Endothelial cell of umbilical vein (primary cell): ENCODE results near the gene MCU. TPM values are rescaled to one million over a fixed set of nuclear protein-coding genes. Genes with fewer than 3 reads are reported as not detected.

Experiments
- BruUV-seq: library from RNA; stranded (reverse); fragments of 400-500 nt; replicated peaks from 2 replicates; lab custom pipeline; 2021; lab: Mats Ljungman, UMichigan
- CTCF ChIA-PET: fragments of 300-600, 350-600 bp; sonication (Branson Sonifier 250); formaldehyde crosslinking; loops from one replicate; lab custom pipeline; 2021; ENCODE audit warnings: antibody characterized with exemption, inconsistent platforms; lab: Charles Lee
- POLR2A ChIA-PET: fragments of 300-600, 350-600 bp; sonication (Branson Sonifier 250); formaldehyde crosslinking; loops from one replicate; lab custom pipeline; 2021; ENCODE audit warnings: antibody characterized with exemption, inconsistent platforms; lab: Charles Lee
- DNase-seq: peaks from one replicate; pipeline ENCODE4 v3.0.0-alpha.2; 2011; ENCODE audit warnings: low read depth, low spot score
- FAIRE-seq: peaks from 2 replicates; lab custom pipeline; 2011; peaks lifted over from hg19 to GRCh38; lab: Jason Lieb, UNC
- H2AFZ ChIP-seq: 2 replicates; pipeline ENCODE4 v1.6.0; 2012; ENCODE audit warnings: low read depth, low read length, control low read depth, inconsistent platforms
- H3K27ac ChIP-seq: 2 replicates; pipeline ENCODE4 v1.5.1; 2011; ENCODE audit warnings: low read depth, mild to moderate bottlenecking, control low read depth, low read length, moderate library complexity; ENCODE audit not compliant: insufficient read depth
- H3K27me3 ChIP-seq, 2 experiments: 2 replicates each; pipeline versions ENCODE4 v1.6.0 to v1.6.1; 2011; ENCODE audit warnings: low read length in 2 of 2, mixed read lengths in 1 of 2; ENCODE audit not compliant: control insufficient read depth in 2 of 2, insufficient read depth in 2 of 2
- H3K36me3 ChIP-seq, 2 experiments: 2 replicates in 1 of 2; 3 replicates in 1 of 2; pipeline ENCODE4 v1.5.1; 2011; ENCODE audit warnings: low read length in 2 of 2, mild to moderate bottlenecking in 1 of 2, moderate library complexity in 1 of 2; ENCODE audit not compliant: control insufficient read depth in 2 of 2, insufficient read depth in 2 of 2; ENCODE audit errors: extremely low read depth in 1 of 2
- H3K4me1 ChIP-seq: 3 replicates; pipeline ENCODE4 v1.5.1; 2011; ENCODE audit warnings: mild to moderate bottlenecking, low read length; ENCODE audit not compliant: control insufficient read depth, insufficient read depth; ENCODE audit errors: extremely low read depth
- H3K4me2 ChIP-seq: 2 replicates; pipeline ENCODE4 v1.6.1; 2011; ENCODE audit warnings: low read length, control low read depth, mixed read lengths; ENCODE audit not compliant: insufficient read depth
- H3K4me3 ChIP-seq, 3 experiments: fragments of 200-600 bp in 1 of 3; sonication (generic), shearing (Covaris generic) in 1 of 3; replicated peaks in 1 of 3; 2 replicates each; pipeline ENCODE4 v1.5.1; 2011 to 2016; ENCODE audit warnings: control low read depth in 3 of 3, low read length in 3 of 3, mild to moderate bottlenecking in 2 of 3, inconsistent platforms in 1 of 3, low read depth in 1 of 3, moderate library complexity in 1 of 3; ENCODE audit not compliant: insufficient read depth in 1 of 3
- H3K79me2 ChIP-seq: 2 replicates; pipeline ENCODE4 v1.6.0; 2012; ENCODE audit warnings: low read length, inconsistent platforms; ENCODE audit not compliant: control insufficient read depth, insufficient read depth
- H3K9ac ChIP-seq: replicated peaks from 2 replicates; pipeline ENCODE3; 2011; ENCODE audit warnings: low read length, control low read depth; ENCODE audit not compliant: insufficient read depth; ENCODE audit errors: extremely low read depth
- H3K9me1 ChIP-seq: replicated peaks from 3 replicates; pipeline ENCODE4 v1.6.0; 2011; ENCODE audit warnings: mild to moderate bottlenecking, low read length; ENCODE audit not compliant: control insufficient read depth, insufficient read depth; ENCODE audit errors: extremely low read depth
- H3K9me3 ChIP-seq: replicated peaks from 2 replicates; pipeline ENCODE4 v1.5.1; 2012; ENCODE audit warnings: low read length, inconsistent platforms; ENCODE audit not compliant: control insufficient read depth, insufficient read depth
- H4K20me1 ChIP-seq: replicated peaks from 2 replicates; pipeline ENCODE3; 2011; ENCODE audit warnings: mild to moderate bottlenecking, low read length; ENCODE audit not compliant: control insufficient read depth, insufficient read depth; ENCODE audit errors: extremely low read depth
- EZH2 ChIP-seq: IDR thresholded peaks from 2 replicates; pipeline ENCODE4 v1.6.1; 2012; ENCODE audit warnings: borderline replicate concordance, low read depth, mild to moderate bottlenecking, moderate library complexity, low read length, inconsistent platforms; ENCODE audit not compliant: severe bottlenecking
- FOS ChIP-seq: IDR thresholded peaks from 2 replicates; pipeline ENCODE4 v1.6.1; 2011; ENCODE audit warnings: mild to moderate bottlenecking, low read length, moderate library complexity, borderline replicate concordance; ENCODE audit not compliant: insufficient read depth
- GATA2 ChIP-seq: IDR thresholded peaks from 2 replicates; pipeline ENCODE4 v1.7.0; 2011; ENCODE audit warnings: low read depth, mild to moderate bottlenecking, moderate library complexity, mixed read lengths, low read length; ENCODE audit not compliant: insufficient read length, insufficient read depth
- JUN ChIP-seq: IDR thresholded peaks from 2 replicates; pipeline ENCODE4 v1.6.1; 2011; ENCODE audit warnings: borderline replicate concordance, low read depth; ENCODE audit not compliant: insufficient read length, insufficient read depth
- MAX ChIP-seq: IDR thresholded peaks from 2 replicates; pipeline ENCODE4 v1.6.1; 2011; ENCODE audit not compliant: insufficient read depth, insufficient read length
- POLR2A ChIP-seq: IDR thresholded peaks from 2 replicates; pipeline ENCODE4 v1.6.1; 2012; ENCODE audit warnings: low read depth, mild to moderate bottlenecking, control low read depth, low read length
- POLR2AphosphoS5 ChIP-seq: IDR thresholded peaks from 2 replicates; pipeline ENCODE4 v1.6.1; 2012; ENCODE audit warnings: low read depth, mild to moderate bottlenecking, control low read depth, low read length, moderate library complexity; ENCODE audit not compliant: insufficient read depth
- dilution Hi-C: fragments of 300-500 bp; cut with MboI; formaldehyde crosslinking; loops from one replicate; pipeline ENCODE4 v1.15.0; 2019; ENCODE audit warnings: low sequenced_read_pairs; ENCODE audit not compliant: extremely low pct_ligation_motif_present
- intact Hi-C: fragments of 100-400 bp; cut with micrococcal nuclease; formaldehyde crosslinking; loops from one replicate; pipeline ENCODE4 v1.10.0; 2022
- polyA plus RNA-seq, 4 experiments: library from polyadenylated mRNA; depleted of rRNA in 3 of 4; stranded (reverse) in 3 of 4; unstranded in 1 of 4; fragments of >200 nt; gene quantifications; 2 replicates each; pipeline versions ENCODE4 v1.2.1 to v1.2.3, GENCODE V29; 2011 to 2012; ENCODE audit warnings: missing spikeins in 1 of 4
- total RNA-seq: library from RNA; stranded (reverse); gene quantifications from 2 replicates; pipeline ENCODE4 v1.2.3, GENCODE V29; 2021

MCU gene
- total and polyA plus RNA-seq, 2 donors (not counting 3 experiments of a cell fraction or from before 2014, with no cell fraction given): 25.2 to 37.2 TPM

- TF ChIP-seq POLR2AphosphoS5 (no peak), EZH2 (no peak), MAX (no peak), POLR2A (no peak), JUN (no peak), GATA2 (no peak)
- BruUV-seq: no TSS peak
- DNase-seq: no peak
Observed at GRCh38 chr10:72772031-72772430, 80.1 kb downstream of the MCU start.

GRCh38 chr10:72779874-72780273 is 87.9 kb downstream of the MCU start:
- FAIRE-seq (no peak), DNase-seq (no peak)
- no peaks in the 10 kb centered on the region for H3K4me1 ChIP-seq
- H3K9ac ChIP-seq: no peak overlapping the region
- H3K36me3 ChIP-seq: no peaks in the 10 kb centered on the region
- H3K27ac ChIP-seq: no peak overlapping the region
- no peak for TF ChIP-seq FOS
- TF ChIP-seq EZH2: no peak
- TF ChIP-seq GATA2: no peak
- no peak for TF ChIP-seq POLR2AphosphoS5
- TF ChIP-seq MAX: no peak
- CTCF ChIA-PET: no interaction called here
- H3K79me2 ChIP-seq: no peaks in the 10 kb centered on the region
- intact Hi-C loops (no loop called here), dilution Hi-C loops (no loop called here)
- POLR2A ChIA-PET: no interaction called here
- H3K9me1 ChIP-seq: no peaks in the 10 kb centered on the region
- H3K27me3 ChIP-seq: no peaks in the 10 kb centered on the region
- no TSS peak for BruUV-seq
- H2AFZ ChIP-seq: no peak overlapping the region
- no peaks in the 10 kb centered on the region for H3K9me3 ChIP-seq
- H4K20me1 ChIP-seq: no peaks in the 10 kb centered on the region
- H3K4me3 ChIP-seq: no peak overlapping the region
- H3K4me2 ChIP-seq: no peak overlapping the region

More at GRCh38 chr10:72772031-72772430, 80.1 kb downstream of the MCU start:
- POLR2A ChIA-PET: no interaction called here
- CTCF ChIA-PET: no interaction called here
- no peaks in the 10 kb centered on the region for H3K79me2 ChIP-seq
- H3K4me1 ChIP-seq: no peaks in the 10 kb centered on the region
- dilution Hi-C loops (no loop called here), intact Hi-C loops (no loop called here)
- H3K9ac ChIP-seq: no peak overlapping the region
- no peaks in the 10 kb centered on the region for H3K27me3 ChIP-seq
- no peak overlapping the region for H3K4me3 ChIP-seq
- H2AFZ ChIP-seq: no peak overlapping the region
- H3K9me1 ChIP-seq: no peaks in the 10 kb centered on the region
- no peaks in the 10 kb centered on the region for H4K20me1 ChIP-seq
- no peaks in the 10 kb centered on the region for H3K9me3 ChIP-seq
- H3K36me3 ChIP-seq: no peaks in the 10 kb centered on the region
- H3K4me2 ChIP-seq: no peak overlapping the region
- no peak for FAIRE-seq
- H3K27ac ChIP-seq: no peak overlapping the region
